Stimulated activated CD4-positive, alpha-beta T cell treated with anti-CD3 and anti-CD28 coated beads, Interleukin-1b, Interleukin-23, amount 100 ng/mL, for 1 hour (primary cell): ENCODE results near the gene NME9.
A peak's percentile ranks its signal among the peaks of the same experiment; 100 is the strongest.
"Not testable (repeated sequence)": the region's sequence is repeated elsewhere in the genome, so short reads cannot be mapped to it uniquely, and the experiment has no call there.

Experiments used
- DNase-seq, 2 donors: peaks; one replicate each; pipeline ENCODE4 v3.0.0-alpha.2; 2020; ENCODE audit warnings: low read depth in 2 of 2

NME9 gene

GRCh38 chr3:138329127-138329983 lies at the start of gene NME9:
Gene NME9, minus strand, starts transcription at chr3:138329851. Its CDS starts 516 bp downstream, at chr3:138329335.
- peak; percentile 67 to 80 for DNase-seq

GRCh38 chr3:138378990-138379389 lies 49.3 kb upstream of the NME9 start:
- DNase-seq, result no peak

- DNase-seq, result no peak
These were observed 48.7 kb upstream of the NME9 start for GRCh38 chr3:138378331-138378730.

- no peak for DNase-seq
These were observed 48.2 kb upstream of the NME9 start for GRCh38 chr3:138377804-138378203.

GRCh38 chr3:138377212-138377611 lies 47.6 kb upstream of the NME9 start:
- DNase-seq, result not testable (repeated sequence)

GRCh38 chr3:138376663-138377062 lies 47.0 kb upstream of the NME9 start:
- DNase-seq, result no peak

- DNase-seq, result no peak
These were observed 45.8 kb upstream of the NME9 start for GRCh38 chr3:138375447-138375846.

- no peak for DNase-seq
These were observed 45.0 kb upstream of the NME9 start for GRCh38 chr3:138374573-138375134.

GRCh38 chr3:138373736-138374094 lies 44.1 kb upstream of the NME9 start:
- DNase-seq, result no peak

GRCh38 chr3:138373087-138373735 lies 43.6 kb upstream of the NME9 start:
- no peak for DNase-seq

GRCh38 chr3:138371070-138371965 lies 41.7 kb upstream of the NME9 start:
- DNase-seq, result no peak

GRCh38 chr3:138370321-138370720 lies 40.7 kb upstream of the NME9 start:
- no peak for DNase-seq

GRCh38 chr3:138369151-138369900 lies 39.7 kb upstream of the NME9 start:
- DNase-seq, result no peak

- DNase-seq, result no peak
These were observed 38.3 kb upstream of the NME9 start for GRCh38 chr3:138367911-138368310.

- no peak for DNase-seq
These were observed 37.7 kb upstream of the NME9 start for GRCh38 chr3:138367326-138367850.

- DNase-seq, result no peak
These were observed 36.5 kb upstream of the NME9 start for GRCh38 chr3:138366006-138366759.

- no peak for DNase-seq
These were observed 35.6 kb upstream of the NME9 start for GRCh38 chr3:138365253-138365555.

- no peak for DNase-seq
These were observed 35.0 kb upstream of the NME9 start for GRCh38 chr3:138364356-138365252.

- no peak for DNase-seq
These were observed 33.7 kb upstream of the NME9 start for GRCh38 chr3:138363322-138363721.
